T-helper 17 cell (primary cell): Measurements from ENCODE around the gene MAFG. TPM values are rescaled to one million over a fixed set of nuclear protein-coding genes. Genes with fewer than 3 reads are reported as not detected.

Experiments used
- ATAC-seq: fragments of 150-1000 bp; cut with Tn5 transposase; 2 replicates; pipeline ENCODE4 v1.10.0; 2021; ENCODE audit warnings: mild to moderate bottlenecking, moderate library complexity
- DNase-seq, 3 donors: peaks; one replicate each; pipeline versions ENCODE4 v3.0.0 to v3.0.0-alpha.2; 2020 to 2021
- H3K9me3 ChIP-seq: one replicate; pipeline ENCODE4 v1.7.0; 2013; ENCODE audit warnings: low read length, mild to moderate bottlenecking; ENCODE audit not compliant: control insufficient read depth, poor library complexity, severe bottlenecking
- H3K27ac Mint-ChIP-seq: one replicate; pipeline ENCODE4 v1.8.0; 2022; ENCODE audit warnings: mild to moderate bottlenecking, moderate library complexity, mixed read lengths
- H3K27me3 Mint-ChIP-seq: one replicate; pipeline ENCODE4 v1.8.0; 2022; ENCODE audit warnings: mixed read lengths
- H3K36me3 Mint-ChIP-seq: one replicate; pipeline ENCODE4 v1.8.0; 2022; ENCODE audit warnings: low read depth, mixed read lengths
- H3K4me1 Mint-ChIP-seq: one replicate; pipeline ENCODE4 v1.8.0; 2022; ENCODE audit warnings: mild to moderate bottlenecking, mixed read lengths
- H3K4me3 Mint-ChIP-seq: one replicate; pipeline ENCODE4 v1.8.0; 2022; ENCODE audit warnings: mild to moderate bottlenecking, moderate library complexity, mixed read lengths
- total RNA-seq, 4 donors: library from RNA in 2 of 4; stranded (reverse) in 2 of 4; gene quantifications; one replicate each; pipeline ENCODE4 v1.2.3 and lab custom pipeline; 2022 to 2026

Gene MAFG
- total RNA-seq, 2 donors from 2014 or later = 15.4 to 23.0 TPM

DNA sequence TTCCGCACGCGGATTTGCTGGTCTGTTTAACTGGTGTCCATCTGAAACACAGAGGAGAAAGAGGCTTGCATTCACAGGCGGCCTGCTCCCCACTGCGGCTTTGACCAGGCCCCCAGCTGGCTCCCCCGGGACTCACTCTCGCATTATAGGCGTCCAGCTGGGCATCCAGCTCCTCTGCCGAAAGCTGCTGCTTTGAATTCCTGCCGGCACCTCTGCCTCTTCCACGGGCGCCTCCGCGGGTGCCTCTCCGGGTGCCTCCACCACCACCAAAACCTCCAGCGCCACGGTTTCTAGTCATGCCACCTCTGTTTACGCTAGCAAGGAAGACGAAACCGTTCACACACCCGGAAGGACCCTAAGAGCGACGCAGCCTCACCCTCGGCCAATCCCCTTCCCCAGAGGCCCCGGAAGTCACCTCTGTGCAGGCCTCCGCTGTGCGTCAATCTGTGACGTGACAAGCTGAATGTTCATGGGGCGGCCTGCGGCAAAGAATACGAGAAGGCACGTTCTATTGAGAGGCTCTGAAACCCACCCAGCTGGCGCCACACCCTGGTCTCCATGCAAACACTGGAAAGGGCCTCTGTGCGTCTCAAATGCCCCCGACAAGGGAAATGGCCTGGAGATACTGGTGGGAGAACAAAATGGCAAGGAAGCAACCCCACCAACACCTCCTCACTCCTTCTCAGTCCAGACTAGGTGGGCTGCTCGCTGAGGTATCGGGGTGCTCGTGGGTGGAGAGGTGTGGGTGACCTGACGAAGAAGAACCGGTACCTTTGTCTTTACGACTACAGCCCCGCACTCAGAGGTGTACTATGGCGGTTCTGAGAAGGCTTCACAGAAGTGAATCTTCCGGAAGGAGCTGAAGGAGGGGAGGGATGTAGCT lies 39.2 kb downstream of the MAFG start:
- peaks cover 22% of the 10 kb centered on the region for H3K4me1 Mint-ChIP-seq
- ATAC-seq = no peak
- peaks cover 12% of the 10 kb centered on the region for H3K36me3 Mint-ChIP-seq
- H3K9me3 ChIP-seq = no peaks in the 10 kb centered on the region
- H3K27ac Mint-ChIP-seq = no peak overlapping the region
- H3K4me3 Mint-ChIP-seq = peak overlapping the region; percentile 67
- H3K27me3 Mint-ChIP-seq = no peaks in the 10 kb centered on the region
- DNase-seq = no peak

DNA sequence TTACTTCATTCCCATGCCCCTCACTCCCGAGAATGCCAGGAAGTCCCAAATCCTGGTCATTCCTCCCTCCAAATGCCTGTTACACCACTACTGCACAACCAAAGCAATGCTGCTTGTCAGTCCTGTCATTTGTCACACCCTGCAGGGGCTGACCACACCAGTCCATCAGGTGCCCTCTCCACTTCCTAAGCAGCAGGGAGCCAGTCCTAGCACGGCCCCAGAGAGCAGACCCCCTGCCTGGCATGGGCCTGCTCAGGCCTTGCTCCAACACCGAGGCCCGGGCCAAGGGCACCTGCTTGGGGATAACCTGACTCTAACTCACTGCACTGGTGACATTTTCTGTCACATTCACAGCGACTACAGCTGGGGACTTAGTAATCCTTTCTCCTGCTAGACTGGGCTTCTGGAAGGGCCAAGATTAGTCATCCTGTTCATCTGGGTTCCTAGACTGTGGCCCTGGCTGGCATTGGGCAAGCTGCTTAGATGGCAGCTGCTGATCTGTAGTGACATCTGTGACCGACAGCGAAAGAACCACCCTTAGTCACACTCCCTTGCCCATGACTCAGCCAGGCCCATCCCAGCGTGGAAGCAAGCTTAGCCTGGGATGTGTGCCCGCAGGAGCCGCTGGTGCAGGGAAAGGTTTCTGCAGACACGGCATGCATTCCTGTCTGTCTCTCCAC lies 41.5 kb downstream of the MAFG start:
- Mint-ChIP-seq H3K27ac (peak overlapping the region; percentile 81), H3K36me3 (peaks cover 10% of the 10 kb centered on the region), H3K27me3 (no peaks in the 10 kb centered on the region), H3K4me3 (no peak overlapping the region), H3K4me1 (peaks cover 18% of the 10 kb centered on the region)
- DNase-seq (no peak), ATAC-seq (no peak)
- H3K9me3 ChIP-seq = no peaks in the 10 kb centered on the region

DNA sequence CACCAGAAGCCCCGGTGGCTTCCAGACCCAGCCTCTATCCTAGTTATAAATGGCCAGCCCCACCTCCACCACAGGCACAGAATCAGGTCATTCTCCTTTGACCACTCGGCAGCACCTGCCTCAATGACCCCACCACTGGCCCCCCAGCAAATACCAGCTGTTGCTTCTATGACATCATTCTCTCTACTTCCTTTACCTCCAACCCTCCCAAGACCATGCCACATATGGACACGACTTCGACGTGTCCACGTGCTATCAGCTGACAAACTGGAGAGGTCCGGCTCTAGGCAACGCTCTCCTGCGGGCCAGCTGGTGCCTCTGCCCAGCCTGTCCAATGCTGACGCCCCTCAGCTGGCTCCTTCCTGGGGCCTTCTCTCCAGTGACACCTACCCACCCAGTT lies 42.1 kb downstream of the MAFG start:
- Mint-ChIP-seq H3K4me3 (no peak overlapping the region), H3K27me3 (no peaks in the 10 kb centered on the region), H3K4me1 (peaks cover 14% of the 10 kb centered on the region), H3K36me3 (peaks cover 10% of the 10 kb centered on the region), H3K27ac (peak overlapping the region; percentile 81)
- no peaks in the 10 kb centered on the region for H3K9me3 ChIP-seq
- ATAC-seq (no peak), DNase-seq (no peak)

DNA sequence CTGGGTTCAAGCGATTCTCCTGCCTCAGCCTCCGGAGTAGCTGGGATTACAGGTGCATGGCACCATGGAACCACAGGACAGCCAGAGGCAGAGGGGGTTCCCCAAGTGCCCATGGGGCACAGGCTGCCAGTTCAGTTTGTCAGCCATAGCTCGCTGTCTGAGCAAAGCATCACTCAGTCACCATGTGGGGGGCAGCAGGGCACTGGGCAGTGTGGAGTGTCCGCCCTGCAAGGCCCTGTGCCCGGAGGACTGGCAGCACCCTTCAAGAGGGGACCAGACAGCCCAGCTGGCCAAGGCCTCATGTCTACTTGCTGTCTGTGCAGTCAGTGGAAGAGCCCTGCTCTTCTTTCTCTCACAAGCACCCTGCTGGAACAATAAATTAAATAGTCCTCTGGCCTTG lies 42.6 kb downstream of the MAFG start:
- Mint-ChIP-seq H3K27me3 (no peaks in the 10 kb centered on the region), H3K36me3 (peaks cover 10% of the 10 kb centered on the region), H3K4me3 (no peak overlapping the region), H3K27ac (peak overlapping the region; percentile 81), H3K4me1 (peaks cover 13% of the 10 kb centered on the region)
- no peak for ATAC-seq
- no peak for DNase-seq
- H3K9me3 ChIP-seq = no peaks in the 10 kb centered on the region

DNA sequence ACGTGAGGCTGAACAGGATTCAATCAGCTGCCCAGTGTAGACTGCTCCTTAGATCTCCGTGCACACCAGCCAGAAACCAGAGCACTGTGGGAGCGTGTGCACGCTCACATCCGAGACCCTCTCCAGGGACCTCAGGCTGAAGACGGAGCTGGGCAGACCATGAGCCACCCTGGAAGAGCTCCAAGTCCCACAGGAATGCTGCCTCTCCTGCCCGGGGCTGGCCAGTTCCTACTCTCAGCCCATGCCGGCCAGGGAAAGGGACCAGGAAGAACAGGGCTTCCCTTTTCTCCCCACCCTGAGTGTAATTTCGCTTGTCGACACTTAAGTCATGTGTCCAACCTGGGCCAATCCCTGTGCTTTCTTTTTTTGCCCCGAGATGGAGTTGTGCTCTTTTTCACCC lies 43.0 kb downstream of the MAFG start:
- H3K4me3 Mint-ChIP-seq = no peak overlapping the region
- DNase-seq (no peak), ATAC-seq (no peak)
- H3K27ac Mint-ChIP-seq = peak overlapping the region; percentile 81
- peaks cover 10% of the 10 kb centered on the region for H3K36me3 Mint-ChIP-seq
- no peaks in the 10 kb centered on the region for H3K27me3 Mint-ChIP-seq
- peaks cover 13% of the 10 kb centered on the region for H3K4me1 Mint-ChIP-seq
- no peaks in the 10 kb centered on the region for H3K9me3 ChIP-seq

- H3K27ac Mint-ChIP-seq = peak overlapping the region; percentile 37
- no peaks in the 10 kb centered on the region for H3K36me3 Mint-ChIP-seq
- no peaks in the 10 kb centered on the region for H3K9me3 ChIP-seq
- H3K4me1 Mint-ChIP-seq = peaks cover 4% of the 10 kb centered on the region
- no peak for DNase-seq
- H3K27me3 Mint-ChIP-seq = no peaks in the 10 kb centered on the region
- no peak overlapping the region for H3K4me3 Mint-ChIP-seq
- ATAC-seq = no peak
Measured at GRCh38 chr17:81879121-81879520, 48.4 kb downstream of the MAFG start.

DNA sequence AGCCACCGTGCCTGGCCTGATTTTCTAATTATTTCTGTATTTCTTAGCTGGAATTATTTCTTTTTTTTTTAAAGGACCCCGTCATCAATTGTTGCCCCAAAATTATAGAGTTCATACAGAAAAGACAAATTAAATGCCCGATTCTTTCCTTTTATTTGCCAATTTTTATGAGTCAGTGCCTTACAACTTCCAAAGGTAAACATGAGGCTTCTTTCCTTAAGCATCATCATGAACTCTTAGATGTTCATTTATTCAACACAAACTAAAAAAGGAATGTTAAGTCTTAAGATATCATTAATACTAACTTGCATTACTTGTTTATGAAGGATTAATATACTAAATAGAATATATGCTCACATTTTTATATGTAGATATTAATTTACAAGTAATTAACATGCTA lies 49.2 kb downstream of the MAFG start:
- H3K36me3 Mint-ChIP-seq = no peaks in the 10 kb centered on the region

DNA sequence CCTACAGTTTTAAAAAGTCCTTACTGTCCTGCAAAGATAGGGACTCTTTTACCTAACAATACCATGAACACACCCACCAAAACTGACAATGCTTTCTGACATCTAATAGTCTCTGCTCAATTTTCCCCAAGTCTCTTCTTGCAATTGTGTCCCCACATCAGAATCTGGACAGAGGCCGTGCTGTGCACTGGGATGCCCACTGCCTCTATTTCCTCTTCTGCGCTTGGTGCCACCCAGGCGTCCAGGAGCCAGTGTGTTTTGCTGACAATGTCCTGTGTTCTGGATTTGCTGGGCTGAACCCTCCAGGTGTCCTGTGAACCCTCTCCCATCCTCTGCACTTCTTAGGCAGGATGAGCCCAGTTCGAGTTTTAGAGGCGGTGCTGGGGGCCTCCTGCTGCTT lies 50.0 kb downstream of the MAFG start:
- Mint-ChIP-seq H3K4me3 (no peak overlapping the region), H3K36me3 (no peaks in the 10 kb centered on the region), H3K4me1 (peaks cover 8% of the 10 kb centered on the region), H3K27ac (peak overlapping the region; percentile 53), H3K27me3 (no peaks in the 10 kb centered on the region)
- H3K9me3 ChIP-seq = no peaks in the 10 kb centered on the region
- no peak for ATAC-seq
- DNase-seq = no peak

More for the DNA sequence above, 49.2 kb downstream of the MAFG start:
- Mint-ChIP-seq H3K4me1 (peaks cover 4% of the 10 kb centered on the region), H3K4me3 (no peak overlapping the region), H3K27me3 (no peaks in the 10 kb centered on the region), H3K27ac (no peak overlapping the region)
- no peak for DNase-seq
- ATAC-seq = no peak
- no peaks in the 10 kb centered on the region for H3K9me3 ChIP-seq

GRCh38 chr17:81871387-81872230 lies 55.9 kb downstream of the MAFG start:
- ATAC-seq (peak; percentile 43), DNase-seq (peak; percentile 93 to 97 (median 96))
- peaks cover 25% of the 10 kb centered on the region for H3K4me1 Mint-ChIP-seq
- H3K27ac Mint-ChIP-seq = peak overlapping the region; percentile 96
- no peaks in the 10 kb centered on the region for H3K9me3 ChIP-seq
- H3K27me3 Mint-ChIP-seq = no peaks in the 10 kb centered on the region
- H3K36me3 Mint-ChIP-seq = peaks cover 2% of the 10 kb centered on the region
- H3K4me3 Mint-ChIP-seq = peak overlapping the region; percentile 88

DNA sequence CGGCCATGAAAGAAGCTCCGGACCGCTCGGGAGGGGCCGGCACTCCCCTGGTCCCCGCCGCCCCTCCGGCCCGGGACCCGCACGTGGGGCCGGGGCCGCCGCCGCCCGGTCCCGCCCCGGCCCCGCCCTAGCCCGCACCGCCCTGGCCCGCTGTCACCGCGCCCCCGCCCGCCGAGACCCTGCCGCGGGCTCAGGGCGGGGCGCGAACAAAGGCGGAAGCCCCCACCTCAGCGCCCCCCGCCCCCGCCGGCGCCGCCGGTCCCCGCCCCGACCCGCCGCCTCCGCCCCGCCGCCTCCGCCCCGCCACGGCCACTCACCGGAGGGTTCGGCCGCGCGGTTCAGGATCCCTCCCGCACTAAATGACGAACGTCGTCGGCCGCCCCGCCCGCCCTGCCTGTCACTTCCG lies 56.6 kb downstream of the MAFG start, which contains the start of gene ARHGDIA:
Gene ARHGDIA, minus strand, starts transcription at position 357 of the 406 bp plus-strand sequence. CDS start 1,407 bp downstream, outside the sequence.
- peaks cover 2% of the 10 kb centered on the region for H3K36me3 Mint-ChIP-seq
- DNase-seq (no peak), ATAC-seq (peak; percentile 74)
- H3K4me1 Mint-ChIP-seq = peaks cover 25% of the 10 kb centered on the region
- peak within 1 kb of the TSS; percentile 97 for H3K27ac Mint-ChIP-seq
- H3K4me3 Mint-ChIP-seq = peak within 1 kb of the TSS; percentile 90
- H3K9me3 ChIP-seq = no peaks in the 10 kb centered on the region
- H3K27me3 Mint-ChIP-seq = no peaks in the 10 kb centered on the region

- ATAC-seq = peak; percentile 22
- H3K27me3 Mint-ChIP-seq = no peaks in the 10 kb centered on the region
- H3K4me1 Mint-ChIP-seq = peaks cover 25% of the 10 kb centered on the region
- H3K9me3 ChIP-seq = no peaks in the 10 kb centered on the region
- H3K4me3 Mint-ChIP-seq = peak overlapping the region; percentile 90
- H3K36me3 Mint-ChIP-seq = peaks cover 2% of the 10 kb centered on the region
- peak in 1 of 3 donors; percentile 21 for DNase-seq
- H3K27ac Mint-ChIP-seq = peak overlapping the region; percentile 97
Measured at GRCh38 chr17:81870131-81870980, 57.2 kb downstream of the MAFG start.
